G401.6 (cell line): ENCODE results near the gene GALNT12.

Source experiments
- FAIRE-seq: peaks from 2 replicates; lab custom pipeline; 2012; peaks lifted over from hg19 to GRCh38; lab: Jason Lieb, UNC

GALNT12 gene

GRCh38 chr9:98805506-98806272 is 1.8 kb upstream of the GALNT12 start:
- FAIRE-seq: no peak

- no peak for FAIRE-seq
Observed at GRCh38 chr9:98806394-98807035, 955 bp upstream of the GALNT12 start.

- no peak for FAIRE-seq
Observed at GRCh38 chr9:98807814-98808195, 335 bp downstream of the GALNT12 start.

GRCh38 chr9:98808411-98808815 is 943 bp downstream of the GALNT12 start:
- no peak for FAIRE-seq

GRCh38 chr9:98808875-98809274 is 1.4 kb downstream of the GALNT12 start:
- FAIRE-seq: no peak

GRCh38 chr9:98809311-98810101 is 2.0 kb downstream of the GALNT12 start:
- FAIRE-seq: no peak

GRCh38 chr9:98810102-98810842 is 2.8 kb downstream of the GALNT12 start:
- no peak for FAIRE-seq

- FAIRE-seq: no peak
Observed at GRCh38 chr9:98811051-98811650, 3.7 kb downstream of the GALNT12 start.

GRCh38 chr9:98815391-98815951 is 8.0 kb downstream of the GALNT12 start:
- FAIRE-seq: no peak

- no peak for FAIRE-seq
Observed at GRCh38 chr9:98818764-98819163, 11.3 kb downstream of the GALNT12 start.

GRCh38 chr9:98819231-98819630 is 11.8 kb downstream of the GALNT12 start:
- FAIRE-seq: no peak

- no peak for FAIRE-seq
Observed at GRCh38 chr9:98821831-98822230, 14.4 kb downstream of the GALNT12 start.

- FAIRE-seq: no peak
Observed at GRCh38 chr9:98822661-98823060, 15.2 kb downstream of the GALNT12 start.

GRCh38 chr9:98823666-98824334 is 16.3 kb downstream of the GALNT12 start:
- FAIRE-seq: no peak

GRCh38 chr9:98825414-98825813 is 17.9 kb downstream of the GALNT12 start:
- FAIRE-seq: no peak

- no peak for FAIRE-seq
Observed at GRCh38 chr9:98826716-98827115, 19.2 kb downstream of the GALNT12 start.

- no peak for FAIRE-seq
Observed at GRCh38 chr9:98829766-98830165, 22.3 kb downstream of the GALNT12 start.

GRCh38 chr9:98830554-98830953 is 23.1 kb downstream of the GALNT12 start:
- no peak for FAIRE-seq

GRCh38 chr9:98831696-98832095 is 24.2 kb downstream of the GALNT12 start:
- FAIRE-seq: no peak

GRCh38 chr9:98832768-98833089 is 25.3 kb downstream of the GALNT12 start:
- FAIRE-seq: no peak
